Natural killer cell (primary cell): ENCODE data around the gene TIMM10B. TPM values are rescaled to one million over a fixed set of nuclear protein-coding genes. Genes with fewer than 3 reads are reported as not detected.

ENCODE experiments used
- ATAC-seq, 3 donors: fragments of 150-1000 bp in 2 of 3; fragments of 200-7000 bp in 1 of 3; cut with Tn5 transposase; 1 replicate in 1 of 3; 2 replicates in 2 of 3; pipeline ENCODE4 v1.10.0; 2021; ENCODE audit warnings: mild to moderate bottlenecking in 2 of 3, moderate library complexity in 2 of 3
- DNase-seq, 2 donors: peaks; one replicate each; pipeline versions ENCODE4 v3.0.0 to v3.0.0-alpha.2; 2013 to 2021; ENCODE audit warnings: mixed read lengths in 1 of 2
- H3K27ac ChIP-seq: one replicate; pipeline ENCODE4 v1.5.1; 2013; ENCODE audit warnings: mild to moderate bottlenecking, low read length
- H3K27me3 ChIP-seq: one replicate; pipeline ENCODE4 v1.6.1; 2013; ENCODE audit warnings: low read length; ENCODE audit not compliant: control insufficient read depth, insufficient read depth
- H3K36me3 ChIP-seq: one replicate; pipeline ENCODE4 v1.6.1; 2013; ENCODE audit warnings: low read length; ENCODE audit not compliant: control insufficient read depth, insufficient read depth
- H3K4me1 ChIP-seq: one replicate; pipeline ENCODE4 v1.6.1; 2013; ENCODE audit warnings: low read length; ENCODE audit not compliant: control insufficient read depth, insufficient read depth
- H3K4me3 ChIP-seq: one replicate; pipeline ENCODE4 v1.5.1; 2013; ENCODE audit warnings: low read length
- H3K9me3 ChIP-seq: one replicate; pipeline ENCODE4 v1.6.1; 2013; ENCODE audit warnings: low read length; ENCODE audit not compliant: control insufficient read depth, insufficient read depth
- H3K27ac Mint-ChIP-seq, 2 donors: one replicate each; pipeline ENCODE4 v1.8.0; 2022; ENCODE audit warnings: mild to moderate bottlenecking in 2 of 2, mixed read lengths in 2 of 2, moderate library complexity in 1 of 2
- H3K27me3 Mint-ChIP-seq, 2 donors: one replicate each; pipeline ENCODE4 v1.8.0; 2022; ENCODE audit warnings: low read depth in 2 of 2, mixed read lengths in 2 of 2
- H3K36me3 Mint-ChIP-seq: one replicate; pipeline ENCODE4 v1.8.0; 2022; ENCODE audit warnings: mixed read lengths
- H3K4me1 Mint-ChIP-seq, 2 donors: one replicate each; pipeline ENCODE4 v1.8.0; 2022; ENCODE audit warnings: mixed read lengths in 2 of 2
- H3K4me3 Mint-ChIP-seq: one replicate; pipeline ENCODE4 v1.8.0; 2022; ENCODE audit warnings: mild to moderate bottlenecking, moderate library complexity, mixed read lengths
- H3K9me3 Mint-ChIP-seq, 2 donors: one replicate each; pipeline ENCODE4 v1.8.0; 2022; ENCODE audit warnings: mixed read lengths in 2 of 2
- WGBS: methylation state at CpG from one replicate; pipeline ENCODE4 v1.1.7; 2013; ENCODE audit warnings: missing lambda C conversion rate; ENCODE audit not compliant: insufficient coverage; 5-methylcytosine and 5-hydroxymethylcytosine counted together
- intact Hi-C: fragments of 100-400 bp; cut with micrococcal nuclease; formaldehyde crosslinking; loops from one replicate; pipeline ENCODE4 v1.14.2; 2022
- total RNA-seq, 4 donors: library from RNA; stranded (reverse); fragments of 120-200 nt in 1 of 4; gene quantifications; one replicate each; pipeline versions ENCODE4 v1.2.3 to v1.2.4, GENCODE V29; 2013 to 2022
- TF ChIP-seq, protein P1 (sequence below): fragments of 200-600 bp; IDR thresholded peaks from one replicate; pipeline ENCODE4 v1.8.0; 2022; ENCODE audit warnings: antibody characterized with exemption

Gene TIMM10B
- total RNA-seq, 3 donors from 2014 or later (not counting 1 experiment from before 2014, with no cell fraction given), result 69.6 to 92.8 (median 71.4) TPM

GRCh38 chr11:6498544-6498943 is 17.2 kb downstream of the TIMM10B start:
- Mint-ChIP-seq H3K36me3 (peaks cover 10% of the 10 kb centered on the region), H3K27ac (no peak overlapping the region), H3K4me3 (no peak overlapping the region), H3K4me1 (no peaks in the 10 kb centered on the region), H3K27me3 (no peaks in the 10 kb centered on the region), H3K9me3 (no peaks in the 10 kb centered on the region)
- Histone ChIP-seq H3K4me1 (no peaks in the 10 kb centered on the region), H3K4me3 (no peak overlapping the region), H3K36me3 (peaks cover 37% of the 10 kb centered on the region), H3K27me3 (no peaks in the 10 kb centered on the region), H3K9me3 (no peaks in the 10 kb centered on the region), H3K27ac (no peak overlapping the region)
- TF ChIP-seq, protein P1, sequence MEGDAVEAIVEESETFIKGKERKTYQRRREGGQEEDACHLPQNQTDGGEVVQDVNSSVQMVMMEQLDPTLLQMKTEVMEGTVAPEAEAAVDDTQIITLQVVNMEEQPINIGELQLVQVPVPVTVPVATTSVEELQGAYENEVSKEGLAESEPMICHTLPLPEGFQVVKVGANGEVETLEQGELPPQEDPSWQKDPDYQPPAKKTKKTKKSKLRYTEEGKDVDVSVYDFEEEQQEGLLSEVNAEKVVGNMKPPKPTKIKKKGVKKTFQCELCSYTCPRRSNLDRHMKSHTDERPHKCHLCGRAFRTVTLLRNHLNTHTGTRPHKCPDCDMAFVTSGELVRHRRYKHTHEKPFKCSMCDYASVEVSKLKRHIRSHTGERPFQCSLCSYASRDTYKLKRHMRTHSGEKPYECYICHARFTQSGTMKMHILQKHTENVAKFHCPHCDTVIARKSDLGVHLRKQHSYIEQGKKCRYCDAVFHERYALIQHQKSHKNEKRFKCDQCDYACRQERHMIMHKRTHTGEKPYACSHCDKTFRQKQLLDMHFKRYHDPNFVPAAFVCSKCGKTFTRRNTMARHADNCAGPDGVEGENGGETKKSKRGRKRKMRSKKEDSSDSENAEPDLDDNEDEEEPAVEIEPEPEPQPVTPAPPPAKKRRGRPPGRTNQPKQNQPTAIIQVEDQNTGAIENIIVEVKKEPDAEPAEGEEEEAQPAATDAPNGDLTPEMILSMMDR, result no peak
- DNase-seq (no peak), ATAC-seq (no peak)
- whole genome bisulfite sequencing, result 98% methylated on average over 5 of the region's 5 CpGs
- intact Hi-C loops, result no loop called here

DNA sequence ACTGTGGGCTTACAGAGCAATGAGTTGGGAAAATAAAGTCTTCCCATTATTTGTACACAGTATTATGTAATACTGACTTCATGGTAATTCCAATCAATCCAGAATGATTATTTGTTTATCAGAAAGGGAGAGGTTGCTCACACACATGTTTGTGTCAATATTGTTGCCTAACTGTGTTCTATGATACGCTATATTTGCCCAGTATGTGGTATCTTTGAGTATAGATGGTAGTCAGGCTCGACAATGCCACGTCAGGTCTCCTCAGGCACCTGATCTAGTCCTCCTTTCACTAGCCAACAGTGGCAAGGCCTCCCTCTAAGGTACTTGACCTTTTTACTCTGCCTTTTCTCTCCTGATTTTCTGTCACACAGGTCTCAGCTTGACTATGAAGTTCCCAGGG is 21.1 kb downstream of the TIMM10B start:
- Mint-ChIP-seq H3K4me3 (no peak overlapping the region), H3K4me1 (no peaks in the 10 kb centered on the region), H3K9me3 (no peaks in the 10 kb centered on the region), H3K36me3 (peaks cover 15% of the 10 kb centered on the region), H3K27me3 (no peaks in the 10 kb centered on the region), H3K27ac (no peak overlapping the region)
- Histone ChIP-seq H3K27ac (no peak overlapping the region), H3K27me3 (no peaks in the 10 kb centered on the region), H3K36me3 (peaks cover 36% of the 10 kb centered on the region), H3K9me3 (no peaks in the 10 kb centered on the region), H3K4me1 (no peaks in the 10 kb centered on the region), H3K4me3 (no peak overlapping the region)
- DNase-seq (no peak), ATAC-seq (no peak)
- 100% methylated on average over 3 of the region's 3 CpGs for WGBS
- intact Hi-C loops, result no loop called here
- TF ChIP-seq, protein P1, result no peak

DNA sequence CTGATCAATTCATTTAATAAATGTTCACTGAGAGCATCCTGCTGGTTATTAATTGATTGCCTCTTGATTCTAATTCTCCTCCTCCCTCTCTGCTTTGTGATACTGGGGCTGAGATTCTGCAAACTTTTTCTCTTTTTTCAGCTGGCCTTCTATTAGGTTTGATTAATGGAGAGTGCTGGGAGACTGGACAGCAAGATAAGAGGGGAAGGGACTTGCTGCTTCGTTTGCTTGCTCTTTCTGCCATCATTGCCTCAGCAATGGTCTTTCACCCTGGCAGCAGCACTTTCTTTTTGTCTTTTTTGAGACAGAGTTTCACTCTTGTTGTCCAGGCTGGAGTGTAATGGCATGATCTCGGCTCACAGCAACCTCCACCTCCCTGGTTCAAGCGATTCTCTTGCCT is 22.9 kb downstream of the TIMM10B start:
- H3K27ac ChIP-seq, result no peak overlapping the region
- TF ChIP-seq, protein P1, result no peak
- H3K27ac Mint-ChIP-seq, result no peak overlapping the region
- no peaks in the 10 kb centered on the region for H3K27me3 Mint-ChIP-seq
- H3K4me1 ChIP-seq, result no peaks in the 10 kb centered on the region
- peaks cover 15% of the 10 kb centered on the region for H3K36me3 Mint-ChIP-seq
- 89% methylated on average over 2 of the region's 3 CpGs for WGBS
- intact Hi-C loops, result no loop called here
- no peak overlapping the region for H3K4me3 ChIP-seq
- no peak for DNase-seq
- no peak for ATAC-seq
- H3K4me3 Mint-ChIP-seq, result no peak overlapping the region
- no peaks in the 10 kb centered on the region for H3K9me3 ChIP-seq
- H3K27me3 ChIP-seq, result no peaks in the 10 kb centered on the region
- H3K9me3 Mint-ChIP-seq, result no peaks in the 10 kb centered on the region
- peaks cover 21% of the 10 kb centered on the region for H3K36me3 ChIP-seq
- no peaks in the 10 kb centered on the region for H3K4me1 Mint-ChIP-seq

GRCh38 chr11:6505577-6506240 is 24.4 kb downstream of the TIMM10B start:
- ATAC-seq (peak; percentile 64 to 73 (median 72)), DNase-seq (peak in 1 of 2 donors; percentile 68)
- no peak overlapping the region for H3K27ac ChIP-seq
- H3K27me3 ChIP-seq, result no peaks in the 10 kb centered on the region
- no peaks in the 10 kb centered on the region for H3K9me3 ChIP-seq
- Mint-ChIP-seq H3K27me3 (no peaks in the 10 kb centered on the region), H3K36me3 (peaks cover 15% of the 10 kb centered on the region), H3K4me3 (no peak overlapping the region), H3K4me1 (no peaks in the 10 kb centered on the region), H3K27ac (peak overlapping the region in 1 of 2 donors; percentile 37), H3K9me3 (no peaks in the 10 kb centered on the region)
- TF ChIP-seq, protein P1, result peak; percentile 69
- H3K36me3 ChIP-seq, result peaks cover 19% of the 10 kb centered on the region
- no peak overlapping the region for H3K4me3 ChIP-seq
- H3K4me1 ChIP-seq, result no peaks in the 10 kb centered on the region
- WGBS, result 62% methylated on average over 2 of the region's 2 CpGs
- intact Hi-C loops, result loop anchor here (1.0 kb wide), 1 partner anchor 126 kb away; no protein-coding TSS in a partner anchor
